Measurements from ENCODE around the gene ISCA2.
A peak's percentile ranks its signal among the peaks of the same experiment; 100 is the strongest.

ISCA2 gene

DNA sequence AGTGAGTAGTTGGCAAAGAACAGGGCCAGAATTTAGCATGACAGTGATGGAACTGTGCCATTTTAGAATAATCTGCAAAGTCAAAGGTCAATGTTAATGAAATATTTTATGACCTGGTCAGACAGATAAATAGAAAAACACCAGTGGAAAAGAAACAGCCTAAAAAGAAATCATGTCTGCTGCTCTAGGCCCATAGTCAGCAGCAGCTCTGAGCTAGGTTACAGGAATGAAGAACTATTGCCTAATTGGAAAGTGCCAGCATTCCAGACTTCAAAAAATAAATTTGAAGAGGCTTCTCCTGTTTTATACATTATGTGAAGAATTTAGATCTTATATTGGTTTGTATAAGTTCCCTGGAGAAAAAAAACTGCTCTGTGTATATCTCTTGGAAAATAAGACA lies 10.2 kb upstream of the ISCA2 start:
- Histone ChIP-seq H3K4me3 (replicated peaks; ENCODE audit: insufficient read depth, low read length) (no peak overlapping the region), H3K27me3 (ENCODE audit: insufficient read depth, poor library complexity, severe bottlenecking) (no peaks in the 10 kb centered on the region), H3K27ac (replicated peaks) (no peak overlapping the region)
- DNase-seq (ENCODE audit: low read depth in 1 of 2, low spot score in 1 of 2), result no peak
- TF ChIP-seq, protein P1, sequence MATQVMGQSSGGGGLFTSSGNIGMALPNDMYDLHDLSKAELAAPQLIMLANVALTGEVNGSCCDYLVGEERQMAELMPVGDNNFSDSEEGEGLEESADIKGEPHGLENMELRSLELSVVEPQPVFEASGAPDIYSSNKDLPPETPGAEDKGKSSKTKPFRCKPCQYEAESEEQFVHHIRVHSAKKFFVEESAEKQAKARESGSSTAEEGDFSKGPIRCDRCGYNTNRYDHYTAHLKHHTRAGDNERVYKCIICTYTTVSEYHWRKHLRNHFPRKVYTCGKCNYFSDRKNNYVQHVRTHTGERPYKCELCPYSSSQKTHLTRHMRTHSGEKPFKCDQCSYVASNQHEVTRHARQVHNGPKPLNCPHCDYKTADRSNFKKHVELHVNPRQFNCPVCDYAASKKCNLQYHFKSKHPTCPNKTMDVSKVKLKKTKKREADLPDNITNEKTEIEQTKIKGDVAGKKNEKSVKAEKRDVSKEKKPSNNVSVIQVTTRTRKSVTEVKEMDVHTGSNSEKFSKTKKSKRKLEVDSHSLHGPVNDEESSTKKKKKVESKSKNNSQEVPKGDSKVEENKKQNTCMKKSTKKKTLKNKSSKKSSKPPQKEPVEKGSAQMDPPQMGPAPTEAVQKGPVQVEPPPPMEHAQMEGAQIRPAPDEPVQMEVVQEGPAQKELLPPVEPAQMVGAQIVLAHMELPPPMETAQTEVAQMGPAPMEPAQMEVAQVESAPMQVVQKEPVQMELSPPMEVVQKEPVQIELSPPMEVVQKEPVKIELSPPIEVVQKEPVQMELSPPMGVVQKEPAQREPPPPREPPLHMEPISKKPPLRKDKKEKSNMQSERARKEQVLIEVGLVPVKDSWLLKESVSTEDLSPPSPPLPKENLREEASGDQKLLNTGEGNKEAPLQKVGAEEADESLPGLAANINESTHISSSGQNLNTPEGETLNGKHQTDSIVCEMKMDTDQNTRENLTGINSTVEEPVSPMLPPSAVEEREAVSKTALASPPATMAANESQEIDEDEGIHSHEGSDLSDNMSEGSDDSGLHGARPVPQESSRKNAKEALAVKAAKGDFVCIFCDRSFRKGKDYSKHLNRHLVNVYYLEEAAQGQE (IDR thresholded peaks at IDR 0.05; ENCODE audit: insufficient replicate concordance, low read depth), result no peak
- TF ChIP-seq POLR2AphosphoS5 (IDR thresholded peaks at IDR 0.05; ENCODE audit: low read depth) (no peak), GABPA (IDR thresholded peaks at IDR 0.05; ENCODE audit: low read depth) (no peak), SPI1 (IDR thresholded peaks at IDR 0.05; ENCODE audit: borderline replicate concordance, low read depth) (no peak)
- TF ChIP-seq, protein P2, sequence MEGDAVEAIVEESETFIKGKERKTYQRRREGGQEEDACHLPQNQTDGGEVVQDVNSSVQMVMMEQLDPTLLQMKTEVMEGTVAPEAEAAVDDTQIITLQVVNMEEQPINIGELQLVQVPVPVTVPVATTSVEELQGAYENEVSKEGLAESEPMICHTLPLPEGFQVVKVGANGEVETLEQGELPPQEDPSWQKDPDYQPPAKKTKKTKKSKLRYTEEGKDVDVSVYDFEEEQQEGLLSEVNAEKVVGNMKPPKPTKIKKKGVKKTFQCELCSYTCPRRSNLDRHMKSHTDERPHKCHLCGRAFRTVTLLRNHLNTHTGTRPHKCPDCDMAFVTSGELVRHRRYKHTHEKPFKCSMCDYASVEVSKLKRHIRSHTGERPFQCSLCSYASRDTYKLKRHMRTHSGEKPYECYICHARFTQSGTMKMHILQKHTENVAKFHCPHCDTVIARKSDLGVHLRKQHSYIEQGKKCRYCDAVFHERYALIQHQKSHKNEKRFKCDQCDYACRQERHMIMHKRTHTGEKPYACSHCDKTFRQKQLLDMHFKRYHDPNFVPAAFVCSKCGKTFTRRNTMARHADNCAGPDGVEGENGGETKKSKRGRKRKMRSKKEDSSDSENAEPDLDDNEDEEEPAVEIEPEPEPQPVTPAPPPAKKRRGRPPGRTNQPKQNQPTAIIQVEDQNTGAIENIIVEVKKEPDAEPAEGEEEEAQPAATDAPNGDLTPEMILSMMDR (IDR thresholded peaks at IDR 0.05; ENCODE audit: insufficient read depth, low read length), result no peak

DNA sequence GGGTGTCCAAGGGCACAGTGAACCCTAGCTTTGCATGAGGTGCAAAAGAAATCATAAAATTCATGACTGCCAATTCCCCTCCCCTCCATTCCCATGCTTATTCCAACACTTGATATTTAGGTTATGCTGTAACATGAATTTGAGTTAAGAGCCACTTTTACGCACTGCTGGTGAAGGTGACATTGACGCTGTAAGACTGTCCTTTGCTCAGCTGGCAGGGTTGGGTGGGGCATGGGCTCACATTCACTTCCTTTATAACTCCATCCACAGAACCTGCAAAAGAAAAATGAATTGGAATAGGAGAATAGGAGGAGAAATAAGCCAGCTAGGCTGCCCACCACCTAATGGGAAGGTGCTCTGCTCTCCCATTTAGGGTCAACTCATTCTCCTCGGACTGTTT lies 7.4 kb upstream of the ISCA2 start:
- Histone ChIP-seq H3K4me3 (replicated peaks; ENCODE audit: insufficient read depth, low read length) (no peak overlapping the region), H3K27me3 (ENCODE audit: insufficient read depth, poor library complexity, severe bottlenecking) (no peaks in the 10 kb centered on the region), H3K27ac (replicated peaks) (no peak overlapping the region)
- no peak for TF ChIP-seq SPI1 (IDR thresholded peaks at IDR 0.05; ENCODE audit: borderline replicate concordance, low read depth)
- TF ChIP-seq, protein P1 (IDR thresholded peaks at IDR 0.05; ENCODE audit: insufficient replicate concordance, low read depth), result no peak
- no peak for TF ChIP-seq POLR2AphosphoS5 (IDR thresholded peaks at IDR 0.05; ENCODE audit: low read depth)
- no peak for TF ChIP-seq GABPA (IDR thresholded peaks at IDR 0.05; ENCODE audit: low read depth)
- TF ChIP-seq, protein P2 (IDR thresholded peaks at IDR 0.05; ENCODE audit: insufficient read depth, low read length), result no peak
- DNase-seq (ENCODE audit: low read depth in 1 of 2, low spot score in 1 of 2), result no peak

DNA sequence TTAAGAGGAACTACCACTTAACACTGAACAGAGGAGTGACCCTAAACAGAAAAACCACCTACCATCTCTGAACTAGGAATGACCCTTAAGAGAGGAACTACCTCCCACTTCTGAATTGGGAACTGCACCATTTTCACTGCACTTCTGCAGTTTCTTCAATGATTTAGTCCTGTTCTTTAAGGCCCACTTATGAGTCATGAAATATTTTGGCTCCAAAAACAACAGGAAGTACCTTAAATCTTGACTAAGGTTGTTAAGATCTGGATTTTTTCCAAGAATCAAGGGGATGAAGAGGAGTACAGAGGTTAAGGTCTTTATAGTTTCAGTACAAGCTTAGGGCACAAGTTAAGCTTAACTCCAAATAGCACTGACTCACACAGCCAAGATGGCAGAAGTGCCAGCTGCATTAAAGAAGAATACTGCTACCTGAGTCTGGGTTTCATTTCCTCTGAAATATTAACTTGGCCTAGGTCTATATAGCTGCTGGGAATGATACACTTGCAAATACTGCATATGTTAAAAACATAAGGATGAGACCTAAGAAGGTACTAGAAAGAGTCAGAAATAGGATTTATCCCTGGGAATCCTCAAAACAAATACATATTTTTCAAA lies 4.7 kb upstream of the ISCA2 start:
- DNase-seq (ENCODE audit: low read depth in 1 of 2, low spot score in 1 of 2), result peak in 1 of 2 experiments; percentile 16
- H3K27ac ChIP-seq (replicated peaks), result no peak overlapping the region
- no peak overlapping the region for H3K4me3 ChIP-seq (replicated peaks; ENCODE audit: insufficient read depth, low read length)
- TF ChIP-seq, protein P2 (IDR thresholded peaks at IDR 0.05; ENCODE audit: insufficient read depth, low read length), result no peak
- peak; percentile 76 for TF ChIP-seq SPI1 (IDR thresholded peaks at IDR 0.05; ENCODE audit: borderline replicate concordance, low read depth)
- H3K27me3 ChIP-seq (ENCODE audit: insufficient read depth, poor library complexity, severe bottlenecking), result no peaks in the 10 kb centered on the region

DNA sequence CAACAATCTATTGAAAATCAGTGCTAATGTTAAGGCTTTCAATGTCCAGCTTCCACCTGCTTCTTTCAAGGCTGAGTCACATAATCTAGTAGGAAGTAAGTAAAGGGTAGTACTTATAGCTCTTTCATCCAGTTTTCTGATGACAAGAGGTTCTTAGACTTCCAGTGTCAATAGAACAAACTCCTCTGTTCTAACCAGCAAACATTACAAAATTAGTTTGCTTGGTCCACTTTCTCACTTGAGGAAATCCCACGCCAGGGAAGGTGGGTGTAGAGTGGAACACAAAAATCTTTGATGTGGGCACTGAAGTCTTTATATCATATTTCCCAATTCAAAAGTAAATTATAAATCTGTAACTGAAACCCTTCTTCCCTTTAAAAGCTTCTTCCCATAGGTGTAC lies 3.1 kb upstream of the ISCA2 start:
- H3K27me3 ChIP-seq (ENCODE audit: insufficient read depth, poor library complexity, severe bottlenecking), result no peaks in the 10 kb centered on the region
- no peak overlapping the region for H3K27ac ChIP-seq (replicated peaks)
- no peak for DNase-seq (ENCODE audit: low read depth in 1 of 2, low spot score in 1 of 2)
- no peak overlapping the region for H3K4me3 ChIP-seq (replicated peaks; ENCODE audit: insufficient read depth, low read length)
- TF ChIP-seq POLR2AphosphoS5 (IDR thresholded peaks at IDR 0.05; ENCODE audit: low read depth), result no peak

Measured in HL-60 (cell line).